ENCODE results near the gene DUS3L.

DNA sequence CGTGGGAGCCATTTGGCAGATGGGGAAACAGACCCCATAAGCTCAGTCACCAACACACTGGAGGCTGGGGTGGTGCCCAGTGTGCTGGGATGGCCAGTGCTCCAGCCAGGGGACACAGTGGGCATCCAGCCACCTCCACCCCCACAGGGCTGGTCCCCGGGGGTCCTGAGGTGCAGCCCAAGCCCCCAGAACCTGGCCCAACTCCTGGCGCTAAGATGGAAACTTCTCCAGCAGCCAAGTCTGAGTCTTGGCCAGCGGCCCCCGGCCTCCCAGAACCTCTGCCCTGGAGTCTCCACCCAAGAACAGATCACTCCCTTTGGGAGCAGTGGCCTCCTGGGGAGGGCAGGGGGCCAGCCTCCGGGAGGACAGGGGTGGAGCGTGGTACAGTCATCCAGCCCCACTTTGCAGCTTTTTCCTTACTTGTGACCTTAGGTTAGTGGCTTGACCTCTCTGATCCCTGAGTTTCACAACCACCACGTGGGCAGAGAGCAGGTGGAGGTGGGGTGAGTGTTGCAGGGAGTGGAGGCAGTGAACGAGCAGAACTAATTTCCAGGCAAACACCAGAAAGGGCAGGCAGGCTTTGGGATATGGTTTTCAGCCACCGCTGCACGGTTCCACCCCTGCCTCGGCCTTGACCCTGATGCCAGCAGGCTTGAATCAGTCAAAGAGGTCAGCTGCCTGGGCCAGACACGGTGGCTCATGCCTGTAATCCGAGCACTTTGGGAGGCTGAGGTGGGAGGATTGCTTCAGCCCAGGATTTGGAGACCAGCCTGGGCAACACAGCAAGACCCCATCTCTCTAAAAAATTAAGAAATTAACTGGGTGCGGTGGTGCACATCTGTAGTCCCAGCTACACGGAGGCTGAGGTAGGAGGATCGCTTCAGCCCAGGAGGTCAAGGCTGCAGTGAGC lies 9.7 kb upstream of the DUS3L start:
- TF ChIP-seq, protein P1, sequence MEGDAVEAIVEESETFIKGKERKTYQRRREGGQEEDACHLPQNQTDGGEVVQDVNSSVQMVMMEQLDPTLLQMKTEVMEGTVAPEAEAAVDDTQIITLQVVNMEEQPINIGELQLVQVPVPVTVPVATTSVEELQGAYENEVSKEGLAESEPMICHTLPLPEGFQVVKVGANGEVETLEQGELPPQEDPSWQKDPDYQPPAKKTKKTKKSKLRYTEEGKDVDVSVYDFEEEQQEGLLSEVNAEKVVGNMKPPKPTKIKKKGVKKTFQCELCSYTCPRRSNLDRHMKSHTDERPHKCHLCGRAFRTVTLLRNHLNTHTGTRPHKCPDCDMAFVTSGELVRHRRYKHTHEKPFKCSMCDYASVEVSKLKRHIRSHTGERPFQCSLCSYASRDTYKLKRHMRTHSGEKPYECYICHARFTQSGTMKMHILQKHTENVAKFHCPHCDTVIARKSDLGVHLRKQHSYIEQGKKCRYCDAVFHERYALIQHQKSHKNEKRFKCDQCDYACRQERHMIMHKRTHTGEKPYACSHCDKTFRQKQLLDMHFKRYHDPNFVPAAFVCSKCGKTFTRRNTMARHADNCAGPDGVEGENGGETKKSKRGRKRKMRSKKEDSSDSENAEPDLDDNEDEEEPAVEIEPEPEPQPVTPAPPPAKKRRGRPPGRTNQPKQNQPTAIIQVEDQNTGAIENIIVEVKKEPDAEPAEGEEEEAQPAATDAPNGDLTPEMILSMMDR (IDR thresholded peaks at IDR 0.05; ENCODE audit: extremely low read depth in 1 of 2, insufficient read depth in 1 of 2, low read depth in 1 of 2, low read length in 2 of 2) = no peak
- TF ChIP-seq JUN (IDR thresholded peaks at IDR 0.05; ENCODE audit: borderline replicate concordance, insufficient read depth, insufficient read length, low read depth) (no peak), POLR2A (IDR thresholded peaks at IDR 0.05; ENCODE audit: low read depth, low read length) (no peak)
- TF ChIP-seq, protein P2, sequence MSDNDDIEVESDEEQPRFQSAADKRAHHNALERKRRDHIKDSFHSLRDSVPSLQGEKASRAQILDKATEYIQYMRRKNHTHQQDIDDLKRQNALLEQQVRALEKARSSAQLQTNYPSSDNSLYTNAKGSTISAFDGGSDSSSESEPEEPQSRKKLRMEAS (IDR thresholded peaks at IDR 0.05; ENCODE audit: insufficient read depth, insufficient read length) = no peak

Data from endothelial cell of umbilical vein (primary cell).